Measurements from ENCODE around the gene GCSAML.

DNA sequence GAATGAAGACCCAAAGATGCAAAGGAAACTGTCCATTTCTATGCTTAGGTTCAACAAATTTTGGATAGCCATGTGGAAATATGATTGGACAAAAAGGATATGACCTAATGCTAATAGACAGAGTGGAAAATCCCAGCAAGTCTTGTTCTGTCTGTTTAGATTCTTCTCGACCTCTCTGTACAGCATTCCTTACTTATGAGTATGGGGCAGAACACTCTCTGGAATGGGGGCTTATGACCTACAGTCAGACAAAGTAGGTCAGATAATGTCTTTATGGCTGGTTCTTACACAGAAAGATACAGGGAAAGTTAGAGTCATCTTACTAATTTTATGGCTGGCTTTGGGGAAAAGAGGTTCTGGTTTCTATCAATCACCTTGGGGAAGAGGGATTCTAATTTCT lies 2.8 kb downstream of the GCSAML start:
- no peak for TF ChIP-seq POLR2AphosphoS5 (IDR thresholded peaks at IDR 0.05; ENCODE audit: low read depth, low read length)
- TF ChIP-seq, protein P1, sequence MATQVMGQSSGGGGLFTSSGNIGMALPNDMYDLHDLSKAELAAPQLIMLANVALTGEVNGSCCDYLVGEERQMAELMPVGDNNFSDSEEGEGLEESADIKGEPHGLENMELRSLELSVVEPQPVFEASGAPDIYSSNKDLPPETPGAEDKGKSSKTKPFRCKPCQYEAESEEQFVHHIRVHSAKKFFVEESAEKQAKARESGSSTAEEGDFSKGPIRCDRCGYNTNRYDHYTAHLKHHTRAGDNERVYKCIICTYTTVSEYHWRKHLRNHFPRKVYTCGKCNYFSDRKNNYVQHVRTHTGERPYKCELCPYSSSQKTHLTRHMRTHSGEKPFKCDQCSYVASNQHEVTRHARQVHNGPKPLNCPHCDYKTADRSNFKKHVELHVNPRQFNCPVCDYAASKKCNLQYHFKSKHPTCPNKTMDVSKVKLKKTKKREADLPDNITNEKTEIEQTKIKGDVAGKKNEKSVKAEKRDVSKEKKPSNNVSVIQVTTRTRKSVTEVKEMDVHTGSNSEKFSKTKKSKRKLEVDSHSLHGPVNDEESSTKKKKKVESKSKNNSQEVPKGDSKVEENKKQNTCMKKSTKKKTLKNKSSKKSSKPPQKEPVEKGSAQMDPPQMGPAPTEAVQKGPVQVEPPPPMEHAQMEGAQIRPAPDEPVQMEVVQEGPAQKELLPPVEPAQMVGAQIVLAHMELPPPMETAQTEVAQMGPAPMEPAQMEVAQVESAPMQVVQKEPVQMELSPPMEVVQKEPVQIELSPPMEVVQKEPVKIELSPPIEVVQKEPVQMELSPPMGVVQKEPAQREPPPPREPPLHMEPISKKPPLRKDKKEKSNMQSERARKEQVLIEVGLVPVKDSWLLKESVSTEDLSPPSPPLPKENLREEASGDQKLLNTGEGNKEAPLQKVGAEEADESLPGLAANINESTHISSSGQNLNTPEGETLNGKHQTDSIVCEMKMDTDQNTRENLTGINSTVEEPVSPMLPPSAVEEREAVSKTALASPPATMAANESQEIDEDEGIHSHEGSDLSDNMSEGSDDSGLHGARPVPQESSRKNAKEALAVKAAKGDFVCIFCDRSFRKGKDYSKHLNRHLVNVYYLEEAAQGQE (IDR thresholded peaks at IDR 0.05; ENCODE audit: insufficient read depth in 1 of 2, low read depth in 2 of 2, low read length in 2 of 2), result no peak
